ENCODE data around the gene PCDHGB3. TPM values are rescaled to one million over a fixed set of nuclear protein-coding genes. Genes with fewer than 3 reads are reported as not detected.
"Not testable (repeated sequence)": the region's sequence is repeated elsewhere in the genome, so short reads cannot be mapped to it uniquely, and the experiment has no call there.

Gene PCDHGB3
- total and polyA plus RNA-seq, 7 donors = under 0.01 to 16.1 (median 6.1) TPM; not detected in 1

- Histone ChIP-seq H3K9me3 (peaks cover 23 to 71% (median 47%) of the 10 kb centered on the region in 4 donors), H3K36me3 (no peaks in the 10 kb centered on the region), H3K4me3 (peak within 1 kb of the TSS in 1 of 4 donors; percentile 2), H3K27me3 (peaks cover 0 to 21% (median 5%) of the 10 kb centered on the region in 3 donors), H3K4me1 (peaks cover 0 to 6% (median 0%) of the 10 kb centered on the region in 4 donors), H3K27ac (no peak within 1 kb of the TSS)
- no peak for DNase-seq
- WGBS, 2 donors = 29 to 45% methylated on average over 21 of the region's 21 CpGs
- intact Hi-C loops (cut with DNase I) = no loop called here
- TF ChIP-seq CTCF (IDR thresholded peaks at IDR 0.05) = no peak
These were observed 39.6 kb upstream of the PCDHGB3 start, which contains the start of gene PCDHGA1 for GRCh38 chr5:141330299-141331080. PCDHGA1 (plus strand) TSS chr5:141330514.

- H3K27ac ChIP-seq; H3K4me3 ChIP-seq; H3K4me1 ChIP-seq; intact Hi-C loops (cut with DNase I); H3K36me3 ChIP-seq; DNase-seq: not testable (repeated sequence)
- Histone ChIP-seq H3K9me3 (peaks cover 23 to 78% (median 58%) of the 10 kb centered on the region in 4 donors), H3K27me3 (peaks cover 0 to 21% (median 5%) of the 10 kb centered on the region in 3 donors)
- 50 to 72% methylated on average over 39 of the region's 39 CpGs for WGBS, 2 donors
These were observed 37.5 kb upstream of the PCDHGB3 start for GRCh38 chr5:141332571-141332970.

- H3K27me3 ChIP-seq = peaks cover 0 to 20% (median 5%) of the 10 kb centered on the region in 3 donors
- DNase-seq = no peak
- WGBS, 2 donors = 14 to 34% methylated on average over 27 of the region's 27 CpGs
- TF ChIP-seq POLR2A (IDR thresholded peaks at IDR 0.05) (no peak), POLR2AphosphoS5 (IDR thresholded peaks at IDR 0.05) (no peak), EP300 (IDR thresholded peaks at IDR 0.05) (no peak), CTCF (IDR thresholded peaks at IDR 0.05) (peak in 1 of 4 experiments; percentile 14)
- H3K4me1 ChIP-seq = no peaks in the 10 kb centered on the region
- peaks cover 26 to 76% (median 57%) of the 10 kb centered on the region in 4 donors for H3K9me3 ChIP-seq
- peak within 1 kb of the TSS in 3 of 4 donors; percentile 20 to 33 (median 33) for H3K4me3 ChIP-seq
- intact Hi-C loops (cut with DNase I) = no loop called here
- no peaks in the 10 kb centered on the region for H3K36me3 ChIP-seq
- H3K27ac ChIP-seq = no peak within 1 kb of the TSS
These were observed 31.3 kb upstream of the PCDHGB3 start, which contains the start of gene PCDHGA2 for GRCh38 chr5:141338538-141339306. PCDHGA2 (plus strand) TSS chr5:141338760.

- DNase-seq; intact Hi-C loops (cut with DNase I); H3K4me1 ChIP-seq; H3K36me3 ChIP-seq; H3K27ac ChIP-seq; H3K4me3 ChIP-seq: not testable (repeated sequence)
- Histone ChIP-seq H3K9me3 (peaks cover 33 to 83% (median 60%) of the 10 kb centered on the region in 4 donors), H3K27me3 (peaks cover 0 to 27% (median 0%) of the 10 kb centered on the region in 3 donors)
- WGBS, 2 donors = 72 to 82% methylated on average over 45 of the region's 45 CpGs
These were observed 29.2 kb upstream of the PCDHGB3 start for GRCh38 chr5:141340781-141341354.

GRCh38 chr5:141342773-141343172 lies 27.3 kb upstream of the PCDHGB3 start:
- WGBS, 2 donors = 10 to 21% methylated on average over 1 of the region's 1 CpG
- TF ChIP-seq CTCF (IDR thresholded peaks at IDR 0.05) (no peak), EP300 (IDR thresholded peaks at IDR 0.05) (no peak), POLR2AphosphoS5 (IDR thresholded peaks at IDR 0.05) (no peak), POLR2A (IDR thresholded peaks at IDR 0.05) (no peak)
- Histone ChIP-seq H3K27ac (no peak overlapping the region), H3K9me3 (peaks cover 31 to 89% (median 58%) of the 10 kb centered on the region in 4 donors), H3K36me3 (no peaks in the 10 kb centered on the region), H3K4me3 (no peak overlapping the region), H3K4me1 (no peaks in the 10 kb centered on the region), H3K27me3 (peaks cover 0 to 37% (median 0%) of the 10 kb centered on the region in 3 donors)
- no peak for DNase-seq
- intact Hi-C loops (cut with DNase I) = no loop called here

All from sigmoid colon (tissue), 7 donors.